Hematopoietic multipotent progenitor cell treated with erythropoietin and hydrocortisone succinate and interleukin-3 and kit ligand, for 4 days (in vitro differentiated cells): Measurements from ENCODE around the gene ACADS.

Experiments
- DNase-seq: peaks from one replicate; pipeline ENCODE4 v3.0.0-alpha.2; 2015

ACADS gene

DNA sequence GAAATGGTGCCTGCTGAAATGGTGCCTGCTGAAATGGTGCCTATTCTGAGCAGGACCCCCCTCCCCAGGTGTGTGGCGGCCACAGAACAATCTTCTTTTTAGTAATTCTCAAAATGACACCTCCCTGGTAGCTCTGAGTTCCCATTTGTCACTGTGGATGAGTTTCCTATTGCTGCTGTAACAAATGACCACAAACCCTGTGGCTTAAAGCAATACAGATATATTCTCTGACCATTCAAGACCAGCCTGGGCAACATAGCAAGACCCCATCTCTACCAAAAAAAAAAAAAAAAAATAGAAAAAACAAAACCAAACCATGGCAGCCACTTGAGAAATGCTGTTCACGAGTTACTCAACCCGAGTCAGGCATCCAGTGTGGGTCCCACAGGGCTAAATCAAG is 7.9 kb downstream of the ACADS start:
- no peak for DNase-seq

DNA sequence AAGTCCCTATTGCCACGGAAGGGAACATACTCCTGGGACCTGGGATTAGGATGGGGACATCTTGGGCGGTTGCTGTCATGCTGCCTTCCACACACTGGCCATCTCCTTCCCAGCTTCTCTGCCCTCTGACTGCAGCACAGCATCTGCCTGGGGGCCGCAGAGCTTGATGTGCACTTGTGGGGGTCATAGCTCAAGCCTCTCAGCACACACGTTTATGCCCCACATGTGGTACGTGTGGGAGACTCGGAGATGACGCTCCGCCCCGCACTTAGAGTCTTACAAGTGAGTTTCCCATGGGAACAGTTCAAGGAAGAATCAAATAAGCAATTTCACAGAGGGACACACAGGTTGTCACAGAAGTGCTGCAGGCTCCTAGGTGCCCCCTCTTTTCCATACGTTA is 8.6 kb downstream of the ACADS start:
- DNase-seq: no peak

- no peak for DNase-seq
Observed at GRCh38 chr12:120735181-120735580, 9.6 kb downstream of the ACADS start.

DNA sequence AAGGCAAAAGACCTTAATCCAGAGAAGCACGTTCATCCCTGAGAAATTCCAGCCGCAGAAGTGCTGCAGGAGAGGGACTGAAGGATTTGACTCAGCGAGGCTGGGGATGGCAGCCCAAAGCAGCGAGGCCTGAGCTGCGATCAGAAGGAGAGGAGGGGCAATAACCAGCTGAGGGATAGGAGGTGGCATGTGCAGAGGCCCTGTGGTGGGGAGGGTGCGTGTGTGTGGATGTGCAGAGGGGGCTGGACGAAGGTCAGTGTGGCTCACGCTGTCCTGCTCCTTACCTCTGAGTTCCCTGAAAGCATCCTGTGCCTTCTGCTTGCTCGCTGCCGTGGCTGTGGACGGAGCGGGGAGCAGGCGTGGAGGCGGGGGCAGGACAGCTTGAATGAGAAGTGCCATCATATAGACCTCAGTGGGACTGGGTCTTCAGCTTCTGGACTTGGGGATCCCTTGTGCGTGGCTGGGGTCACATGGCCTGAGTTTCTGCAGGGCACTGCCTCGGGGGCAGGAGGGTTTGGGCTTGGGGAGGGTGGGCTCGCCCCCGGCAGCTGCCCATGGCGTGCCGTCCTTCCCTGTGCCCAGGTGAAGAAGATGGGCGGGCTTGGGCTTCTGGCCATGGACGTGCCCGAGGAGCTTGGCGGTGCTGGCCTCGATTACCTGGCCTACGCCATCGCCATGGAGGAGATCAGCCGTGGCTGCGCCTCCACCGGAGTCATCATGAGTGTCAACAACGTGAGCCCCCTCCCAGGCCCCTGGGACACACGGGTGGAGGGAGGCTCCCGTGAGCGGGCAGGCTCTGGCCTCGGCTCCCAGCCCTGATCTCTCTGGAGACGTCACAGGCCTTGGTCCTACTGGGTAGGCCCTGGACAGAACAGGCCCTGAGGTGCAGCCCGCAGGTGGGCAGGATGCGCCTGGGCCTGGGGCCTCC is 11.0 kb downstream of the ACADS start:
- no peak for DNase-seq

DNA sequence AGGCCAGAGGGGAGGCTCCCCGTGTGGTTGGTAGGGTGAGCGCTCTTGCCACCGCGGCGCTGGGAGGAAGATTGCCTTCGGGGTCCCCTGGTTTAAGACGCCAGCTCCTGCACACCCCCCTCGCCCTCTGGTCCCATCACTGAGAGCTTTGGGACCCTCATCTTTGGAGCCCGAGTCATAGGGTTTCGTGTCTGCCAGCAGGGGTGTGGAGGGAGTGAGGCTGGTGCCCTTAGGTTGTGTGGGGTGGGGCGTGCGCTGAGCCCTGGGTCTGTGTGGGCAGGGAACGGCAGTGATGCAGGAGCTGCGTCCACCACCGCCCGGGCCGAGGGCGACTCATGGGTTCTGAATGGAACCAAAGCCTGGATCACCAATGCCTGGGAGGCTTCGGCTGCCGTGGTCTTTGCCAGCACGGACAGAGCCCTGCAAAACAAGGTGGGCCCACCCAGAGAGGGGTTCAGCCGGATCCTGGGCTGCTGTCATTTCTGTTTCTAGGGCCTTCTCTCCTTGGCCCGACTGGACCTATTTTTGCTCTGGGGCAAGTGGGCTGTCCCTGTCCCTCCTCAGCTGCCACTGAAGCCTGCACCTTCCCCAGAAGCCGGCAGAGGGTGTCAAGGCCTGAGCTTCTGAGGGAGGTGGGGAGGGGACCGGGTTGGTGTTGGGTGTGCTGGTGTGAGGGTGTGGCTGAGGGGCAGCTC is 12.1 kb downstream of the ACADS start:
- no peak for DNase-seq

- no peak for DNase-seq
Observed at GRCh38 chr12:120738252-120739030, 12.8 kb downstream of the ACADS start.

GRCh38 chr12:120739031-120739762 is 13.6 kb downstream of the ACADS start:
- no peak for DNase-seq

DNA sequence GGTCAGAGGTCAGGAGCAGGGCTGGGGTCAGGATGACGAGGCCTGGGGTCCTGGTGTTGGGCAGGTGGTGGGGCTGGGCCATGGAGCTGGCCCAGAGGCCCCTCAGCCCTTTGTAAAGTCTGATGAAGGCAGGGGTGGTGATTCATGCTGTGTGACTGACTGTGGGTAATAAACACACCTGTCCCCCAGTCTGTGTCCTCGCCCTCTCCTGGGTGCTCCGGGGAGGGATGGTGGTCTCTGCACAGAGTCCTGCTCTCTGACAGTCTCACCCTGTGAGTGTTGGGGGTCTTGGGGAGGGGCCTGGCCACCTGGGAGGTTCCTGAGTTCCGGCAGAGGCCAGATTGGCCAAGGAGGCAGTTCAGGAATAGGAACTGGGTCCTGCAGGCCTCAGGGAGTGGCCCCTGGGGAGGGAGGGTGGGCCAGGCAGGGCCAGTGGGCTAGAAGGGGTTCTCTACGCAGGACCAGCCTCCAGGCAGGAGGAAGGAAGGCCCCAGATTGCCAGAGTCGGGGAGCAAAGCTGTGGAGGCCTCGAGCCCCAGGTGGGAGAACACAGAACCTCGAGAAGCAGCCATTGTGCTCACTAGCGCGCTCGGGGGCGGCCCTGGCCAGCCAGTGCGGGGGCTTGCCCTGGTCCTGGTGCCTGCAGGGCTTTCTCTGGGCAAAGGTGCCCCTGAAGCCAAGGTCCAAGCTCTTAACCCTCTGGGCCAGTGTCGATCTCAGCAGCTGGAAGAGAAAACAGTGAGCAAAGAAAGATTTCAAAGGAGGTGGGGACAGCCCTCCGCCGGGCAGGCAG is 14.4 kb downstream of the ACADS start:
- DNase-seq: no peak

- no peak for DNase-seq
Observed at GRCh38 chr12:120740871-120741270, 15.2 kb downstream of the ACADS start.

DNA sequence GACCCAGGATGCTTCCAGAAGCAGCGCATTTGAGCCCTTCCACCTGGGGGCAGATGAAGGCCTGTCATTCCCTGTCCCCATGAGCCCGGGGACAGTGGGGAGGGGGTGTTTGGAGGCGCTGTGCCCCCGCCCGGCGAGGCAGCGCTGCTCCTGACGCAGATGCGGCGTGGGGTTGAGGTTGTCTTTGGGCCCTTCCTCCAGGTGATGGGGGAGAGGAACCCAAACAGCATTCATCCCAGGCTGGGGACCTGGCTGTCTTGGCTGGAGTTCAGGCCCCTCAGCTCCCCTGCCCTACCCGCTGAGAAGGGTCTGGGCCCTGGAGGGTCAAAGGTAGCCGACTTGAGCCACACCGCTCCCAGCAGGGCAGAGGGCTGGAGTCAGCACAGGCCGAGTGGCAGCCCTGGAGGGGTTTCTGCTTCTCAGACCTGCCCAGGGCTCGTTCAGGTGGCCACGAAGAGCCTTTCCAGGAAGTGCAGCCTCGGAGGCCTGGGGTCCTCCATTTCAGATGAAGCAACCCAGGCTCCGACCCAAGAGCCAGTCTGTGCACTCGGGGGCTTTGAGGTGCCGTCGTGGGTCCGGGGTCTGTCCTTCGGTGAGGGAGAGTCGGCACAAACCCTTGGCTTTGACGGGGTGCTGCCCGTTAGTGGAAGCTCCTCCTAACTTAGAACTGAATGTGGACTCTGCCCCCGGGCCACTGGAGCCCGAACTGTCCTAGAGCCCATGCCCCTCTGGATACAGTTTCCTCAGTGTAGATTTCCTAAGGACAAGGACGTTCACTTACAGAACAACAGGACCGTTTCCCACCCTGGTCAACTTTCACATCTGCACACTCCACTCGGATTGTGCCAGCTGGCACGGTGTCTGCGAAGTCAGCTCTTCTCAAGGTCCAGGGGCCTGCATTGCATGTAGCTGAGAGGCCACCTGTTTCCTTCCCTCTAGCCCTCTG is 16.1 kb downstream of the ACADS start:
- no peak for DNase-seq

GRCh38 chr12:120744922-120745493 is 19.4 kb downstream of the ACADS start:
- no peak for DNase-seq

DNA sequence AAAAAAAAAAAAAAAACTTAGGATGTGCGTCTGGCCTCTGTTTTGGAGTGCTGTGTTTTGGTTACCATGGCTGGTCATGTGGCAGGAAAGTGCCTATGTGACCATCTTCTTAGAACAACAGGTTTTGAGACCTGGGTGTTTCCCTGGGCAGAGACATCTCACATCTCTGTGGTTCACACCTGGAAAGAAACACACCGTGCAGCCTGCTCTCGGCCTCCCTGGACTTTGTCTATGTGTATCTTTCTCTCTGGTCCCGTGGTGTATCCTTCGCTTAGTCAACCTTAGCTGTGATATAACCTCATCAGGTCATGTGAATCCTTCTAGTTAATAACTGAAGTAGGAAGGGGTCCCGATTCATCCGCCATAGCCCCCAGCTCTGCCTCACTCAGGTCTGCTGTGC is 22.6 kb downstream of the ACADS start:
- no peak for DNase-seq

GRCh38 chr12:120749256-120749655 is 23.6 kb downstream of the ACADS start:
- no peak for DNase-seq

DNA sequence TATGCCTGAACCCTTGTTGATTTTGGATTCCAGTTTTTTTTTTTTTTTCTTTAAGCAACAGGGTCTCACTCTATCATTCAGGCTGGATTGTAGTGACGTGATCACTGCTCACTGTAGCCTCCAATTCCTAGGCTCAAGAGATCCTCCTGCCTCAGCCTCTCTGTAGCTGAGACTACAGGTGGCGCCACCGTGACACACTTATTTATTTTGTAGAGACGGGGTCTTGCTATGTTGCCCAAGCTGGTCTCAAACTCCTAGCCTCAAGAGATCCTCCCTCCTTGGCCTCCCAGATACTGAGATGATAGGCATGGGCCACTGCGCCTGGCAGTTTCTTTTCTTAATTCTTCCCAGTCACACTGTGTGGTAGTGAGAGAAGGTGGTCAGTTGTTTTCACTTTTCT is 25.2 kb downstream of the ACADS start:
- no peak for DNase-seq

DNA sequence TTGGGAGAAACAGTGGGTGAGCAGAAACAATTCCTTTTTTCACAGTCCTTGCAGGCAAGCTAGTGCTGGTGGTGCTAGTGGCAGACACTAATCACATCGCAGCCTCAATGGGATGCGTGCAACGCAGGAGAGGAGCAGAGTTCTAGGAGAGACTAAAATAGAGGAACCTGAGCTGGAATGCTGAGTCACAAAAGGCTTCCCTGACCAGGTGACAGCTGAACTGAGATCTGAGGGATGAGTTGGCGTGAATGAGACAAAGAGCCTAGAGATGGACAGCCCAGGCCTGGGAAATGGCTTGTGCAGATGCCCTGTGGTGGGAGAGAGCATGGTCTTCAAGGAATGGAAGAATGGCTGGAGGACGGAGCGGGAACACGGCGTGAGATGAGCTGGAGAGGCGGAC is 25.8 kb downstream of the ACADS start:
- no peak for DNase-seq

- no peak for DNase-seq
Observed at GRCh38 chr12:120754792-120755191, 29.2 kb downstream of the ACADS start.

GRCh38 chr12:120755269-120755668 is 29.6 kb downstream of the ACADS start:
- no peak for DNase-seq

- no peak for DNase-seq
Observed at GRCh38 chr12:120757226-120757742, 31.7 kb downstream of the ACADS start.

- DNase-seq: no peak
Observed at GRCh38 chr12:120757949-120758348, 32.3 kb downstream of the ACADS start.
